Astrocyte of the spinal cord (primary cell): Measurements from ENCODE around the gene TXK.

ENCODE experiments used
- DNase-seq: peaks from one replicate; pipeline ENCODE4 v3.0.0; 2011; ENCODE audit warnings: low read depth, low spot score
- H3K4me3 ChIP-seq: 2 replicates; pipeline ENCODE4 v1.5.1; 2011; ENCODE audit warnings: low read depth, mild to moderate bottlenecking, low read length, moderate library complexity
- in situ Hi-C: cut with HindIII; loops from 2 replicates; pipeline ENCODE4 v1.10.0; 2017; ENCODE audit warnings: low sequenced_read_pairs
- TF ChIP-seq, protein P1 (sequence below): IDR thresholded peaks from 2 replicates; pipeline ENCODE4 v1.5.1; 2012; ENCODE audit warnings: low read depth, mild to moderate bottlenecking, low read length, inconsistent platforms

TXK gene

GRCh38 chr4:48129307-48130014 lies 4.6 kb downstream of the TXK start:
- DNase-seq = no peak
- TF ChIP-seq, protein P1, sequence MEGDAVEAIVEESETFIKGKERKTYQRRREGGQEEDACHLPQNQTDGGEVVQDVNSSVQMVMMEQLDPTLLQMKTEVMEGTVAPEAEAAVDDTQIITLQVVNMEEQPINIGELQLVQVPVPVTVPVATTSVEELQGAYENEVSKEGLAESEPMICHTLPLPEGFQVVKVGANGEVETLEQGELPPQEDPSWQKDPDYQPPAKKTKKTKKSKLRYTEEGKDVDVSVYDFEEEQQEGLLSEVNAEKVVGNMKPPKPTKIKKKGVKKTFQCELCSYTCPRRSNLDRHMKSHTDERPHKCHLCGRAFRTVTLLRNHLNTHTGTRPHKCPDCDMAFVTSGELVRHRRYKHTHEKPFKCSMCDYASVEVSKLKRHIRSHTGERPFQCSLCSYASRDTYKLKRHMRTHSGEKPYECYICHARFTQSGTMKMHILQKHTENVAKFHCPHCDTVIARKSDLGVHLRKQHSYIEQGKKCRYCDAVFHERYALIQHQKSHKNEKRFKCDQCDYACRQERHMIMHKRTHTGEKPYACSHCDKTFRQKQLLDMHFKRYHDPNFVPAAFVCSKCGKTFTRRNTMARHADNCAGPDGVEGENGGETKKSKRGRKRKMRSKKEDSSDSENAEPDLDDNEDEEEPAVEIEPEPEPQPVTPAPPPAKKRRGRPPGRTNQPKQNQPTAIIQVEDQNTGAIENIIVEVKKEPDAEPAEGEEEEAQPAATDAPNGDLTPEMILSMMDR = no peak
- H3K4me3 ChIP-seq = no peak overlapping the region
- in situ Hi-C loops = no loop called here

DNA sequence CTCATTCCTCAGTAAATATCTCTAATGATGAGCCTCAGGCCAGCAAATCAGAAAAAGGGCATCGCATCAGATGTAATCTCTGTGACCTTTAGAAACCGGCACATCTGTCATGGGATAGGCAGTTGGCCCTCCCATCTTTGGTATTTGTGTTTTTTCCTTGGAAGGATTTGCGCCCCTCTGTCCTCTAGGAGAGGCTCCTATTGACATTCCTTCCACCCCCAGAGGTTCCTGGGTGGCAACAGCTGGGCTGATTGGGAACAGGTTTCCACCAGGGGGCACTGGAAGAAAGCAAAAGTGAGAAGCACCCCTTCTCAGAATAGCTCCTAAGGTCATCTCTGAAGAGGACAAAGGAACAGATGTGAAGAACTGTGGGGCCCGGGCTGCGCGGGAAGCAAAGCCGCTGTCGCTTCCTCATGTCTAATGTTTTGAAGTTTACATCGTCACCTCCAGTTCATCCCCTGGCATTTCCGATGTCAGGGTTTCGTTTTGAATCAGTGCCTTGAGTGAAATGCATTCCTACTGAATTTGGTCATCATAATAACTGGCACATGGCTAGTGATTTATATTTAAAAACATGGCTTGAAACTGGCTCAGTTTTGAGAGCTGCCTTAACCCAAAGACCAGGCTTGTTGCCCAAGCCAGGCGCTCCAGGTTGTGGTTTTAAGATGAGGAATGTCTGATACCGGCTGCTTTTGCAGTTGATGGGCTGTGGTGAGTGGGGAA lies 6.2 kb downstream of the TXK start:
- H3K4me3 ChIP-seq = no peak overlapping the region
- in situ Hi-C loops = no loop called here
- DNase-seq = peak; percentile 98
- TF ChIP-seq, protein P1 = peak; percentile 60

- no peak for DNase-seq
- H3K4me3 ChIP-seq = no peak overlapping the region
- in situ Hi-C loops = no loop called here
- TF ChIP-seq, protein P1 = no peak
Measured at GRCh38 chr4:48127231-48127630, 6.8 kb downstream of the TXK start.

- TF ChIP-seq, protein P1 = no peak
- no peak overlapping the region for H3K4me3 ChIP-seq
- DNase-seq = no peak
- in situ Hi-C loops = no loop called here
Measured at GRCh38 chr4:48126621-48127020, 7.4 kb downstream of the TXK start.

DNA sequence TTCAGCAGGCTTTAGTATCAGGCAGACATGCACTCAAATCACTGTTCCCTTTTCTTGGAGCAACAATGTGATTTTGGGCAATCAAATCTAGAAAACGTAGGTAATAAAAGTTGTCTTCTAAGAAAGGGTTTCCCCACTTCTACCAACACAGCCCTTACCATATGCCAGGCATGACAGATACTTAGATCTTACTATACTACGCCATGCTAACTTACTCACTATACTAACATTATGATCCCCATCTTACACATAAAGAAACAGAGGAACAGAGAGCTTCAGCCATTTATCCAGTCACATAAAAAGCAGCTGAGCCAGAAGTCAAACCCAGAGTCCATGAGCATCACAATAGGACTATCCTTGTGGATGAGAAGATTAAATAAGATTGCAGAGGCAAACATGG lies 9.2 kb downstream of the TXK start:
- no peak overlapping the region for H3K4me3 ChIP-seq
- in situ Hi-C loops = no loop called here
- DNase-seq = no peak
- TF ChIP-seq, protein P1 = no peak

DNA sequence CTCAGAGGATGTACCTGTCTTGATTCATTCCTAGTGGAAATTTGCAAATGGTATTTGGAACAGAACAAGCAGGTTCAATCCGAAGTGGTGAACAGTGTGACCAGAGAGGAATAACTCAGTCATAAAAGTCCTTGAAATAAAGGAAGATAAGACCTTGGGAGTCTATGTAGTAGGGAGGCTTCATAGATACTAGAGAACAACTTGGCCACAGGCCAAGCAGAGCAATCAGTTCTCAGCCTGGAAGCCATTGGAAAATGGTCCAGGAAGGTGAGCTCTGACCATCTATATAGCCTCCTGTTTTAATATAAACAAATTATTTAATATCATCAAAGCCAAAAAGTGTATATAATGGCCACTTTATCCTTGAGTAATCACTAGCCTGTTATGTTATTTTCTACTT lies 11.3 kb downstream of the TXK start:
- no peak overlapping the region for H3K4me3 ChIP-seq
- no peak for DNase-seq
- in situ Hi-C loops = no loop called here

More for the DNA sequence above, 11.3 kb downstream of the TXK start:
- TF ChIP-seq, protein P1 = no peak
